ENCODE data around the gene SLBP. TPM values are rescaled to one million over a fixed set of nuclear protein-coding genes. Genes with fewer than 3 reads are reported as not detected.

The SLBP gene
- total and polyA plus RNA-seq, 12 donors: 19.0 to 81.0 (median 38.1) TPM

DNA sequence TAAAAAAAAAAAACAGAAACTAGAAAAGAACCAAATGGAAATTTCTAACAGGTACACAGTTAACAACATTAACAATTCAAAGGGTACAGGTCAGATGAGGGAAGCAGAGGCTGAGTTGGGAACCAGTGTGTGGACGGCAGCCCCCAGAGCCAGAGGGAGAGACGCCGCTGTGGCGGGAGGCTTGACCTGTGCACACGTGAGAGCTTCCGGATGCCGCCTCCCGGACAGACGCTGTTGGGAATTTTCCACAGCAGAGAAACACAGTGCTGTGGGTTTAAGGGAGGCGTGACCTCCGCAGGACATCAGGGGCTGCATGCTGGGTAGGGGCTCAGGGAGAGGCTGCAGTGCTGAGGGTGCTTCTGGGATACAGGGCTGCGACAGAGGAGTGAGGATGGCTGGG lies 31.4 kb upstream of the SLBP start:
- WGBS, 4 donors: 75 to 92% (median 87%) methylated on average over 11 to 12 of the region's 12 CpGs
- no peak for TF ChIP-seq CTCF (IDR thresholded peaks at IDR 0.05)
- no peak for TF ChIP-seq POLR2A (IDR thresholded peaks at IDR 0.05)
- intact Hi-C loops (cut with DNase I): no loop called here
- Histone ChIP-seq H3K4me1 (replicated peaks in 1 of 2) (peaks cover 0 to 3% of the 10 kb centered on the region in 2 donors), H3K27me3 (peaks cover 4% of the 10 kb centered on the region), H3K9me3 (replicated peaks in 1 of 3) (no peaks in the 10 kb centered on the region), H3K4me3 (no peak overlapping the region), H3K36me3 (replicated peaks in 1 of 2) (no peaks in the 10 kb centered on the region), H3K27ac (no peak overlapping the region)
- DNase-seq: no peak

DNA sequence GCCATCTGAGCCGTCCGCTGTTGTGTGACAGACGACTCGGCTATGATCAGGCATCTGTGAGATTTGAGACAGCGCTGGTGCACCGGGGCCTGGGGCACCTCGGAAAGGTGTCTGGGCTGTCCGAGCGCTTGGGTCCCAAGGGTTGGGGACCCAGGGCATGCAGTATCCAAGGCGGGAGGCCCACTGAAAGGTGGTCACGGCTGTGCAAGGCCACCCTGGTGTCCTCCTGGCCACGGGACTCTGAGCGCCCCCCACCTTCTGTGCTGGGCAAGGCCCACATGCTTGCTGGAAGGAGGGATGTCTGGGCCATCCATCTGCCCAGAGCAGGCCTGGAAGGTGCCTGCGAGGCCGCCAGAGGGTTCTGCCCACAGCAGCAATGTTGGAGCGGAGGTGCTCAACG lies 29.1 kb upstream of the SLBP start:
- H3K36me3 ChIP-seq (replicated peaks in 1 of 2): peaks cover 0 to 3% of the 10 kb centered on the region in 2 donors
- H3K9me3 ChIP-seq (replicated peaks in 1 of 3): no peaks in the 10 kb centered on the region
- no peaks in the 10 kb centered on the region for H3K4me1 ChIP-seq (replicated peaks in 1 of 2)
- H3K27ac ChIP-seq: no peak overlapping the region
- TF ChIP-seq POLR2A (IDR thresholded peaks at IDR 0.05) (no peak), CTCF (IDR thresholded peaks at IDR 0.05) (no peak)
- no peak overlapping the region for H3K4me3 ChIP-seq
- no peaks in the 10 kb centered on the region for H3K27me3 ChIP-seq
- no peak for DNase-seq
- intact Hi-C loops (cut with DNase I): no loop called here
- WGBS, 4 donors: 85 to 96% (median 93%) methylated on average over 11 to 17 of the region's 17 CpGs

DNA sequence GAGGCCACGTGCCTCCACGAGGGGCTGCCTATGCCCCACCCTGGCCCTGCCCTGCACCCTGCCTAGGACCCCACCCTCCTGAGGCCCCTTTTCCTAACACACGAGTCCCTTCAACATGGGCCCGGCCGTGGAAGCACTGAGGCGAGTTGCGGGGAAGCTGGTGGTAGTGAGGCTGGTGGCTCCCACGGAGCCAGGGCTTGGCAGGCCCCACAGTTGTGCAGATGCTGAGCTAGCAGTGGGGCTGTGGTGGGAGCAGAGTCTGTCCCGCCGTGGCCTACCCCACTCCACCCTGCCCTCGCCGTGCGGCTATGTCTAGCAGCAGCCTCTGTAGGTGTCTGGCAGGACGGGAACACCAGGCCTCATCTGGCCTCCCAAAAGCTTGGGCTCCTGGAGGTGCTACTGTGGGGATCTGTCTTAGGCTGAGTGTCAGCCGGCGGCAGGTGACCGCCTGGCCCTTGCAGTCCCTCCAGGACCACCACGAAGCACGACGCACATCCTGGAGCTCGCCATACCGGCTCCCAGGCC lies 28.0 kb upstream of the SLBP start:
- H3K27me3 ChIP-seq: no peaks in the 10 kb centered on the region
- H3K9me3 ChIP-seq (replicated peaks in 1 of 3): no peaks in the 10 kb centered on the region
- TF ChIP-seq CTCF (IDR thresholded peaks at IDR 0.05) (no peak), POLR2A (IDR thresholded peaks at IDR 0.05) (no peak)
- no peak overlapping the region for H3K4me3 ChIP-seq
- H3K36me3 ChIP-seq (replicated peaks in 1 of 2): peaks cover 0 to 10% of the 10 kb centered on the region in 2 donors
- H3K27ac ChIP-seq: no peak overlapping the region
- H3K4me1 ChIP-seq (replicated peaks in 1 of 2): no peaks in the 10 kb centered on the region
- intact Hi-C loops (cut with DNase I): no loop called here
- no peak for DNase-seq
- WGBS, 4 donors: 97 to 100% (median 97%) methylated on average over 4 to 22 of the region's 22 CpGs

- TF ChIP-seq CTCF (IDR thresholded peaks at IDR 0.05) (no peak), POLR2A (IDR thresholded peaks at IDR 0.05) (no peak)
- no peaks in the 10 kb centered on the region for H3K9me3 ChIP-seq (replicated peaks in 1 of 3)
- H3K27me3 ChIP-seq: no peaks in the 10 kb centered on the region
- no peak overlapping the region for H3K4me3 ChIP-seq
- WGBS, 4 donors: 90 to 98% (median 93%) methylated on average over 3 to 9 of the region's 9 CpGs
- no peaks in the 10 kb centered on the region for H3K4me1 ChIP-seq (replicated peaks in 1 of 2)
- H3K27ac ChIP-seq: no peak overlapping the region
- H3K36me3 ChIP-seq (replicated peaks in 1 of 2): peaks cover 0 to 13% of the 10 kb centered on the region in 2 donors
- intact Hi-C loops (cut with DNase I): no loop called here
- no peak for DNase-seq
Observed at GRCh38 chr4:1739358-1739757, 27.2 kb upstream of the SLBP start.

Measured in adrenal gland (tissue), 12 donors.